Lower lobe of right lung (tissue), 2 donors: ENCODE data around the gene AKT2. TPM values are rescaled to one million over a fixed set of nuclear protein-coding genes. Genes with fewer than 3 reads are reported as not detected.

Source experiments
- ATAC-seq, 2 donors: fragments of 200-7000 bp; cut with Tn5 transposase; one replicate each; pipeline ENCODE4 v1.9.1; 2020 to 2022; ENCODE audit warnings: mild to moderate bottlenecking in 2 of 2, moderate library complexity in 2 of 2
- DNase-seq: peaks from one replicate; pipeline ENCODE4 v3.0.0-alpha.2; 2020
- H3K27ac ChIP-seq: fragments of 200-600 bp; one replicate; pipeline ENCODE4 v1.8.0; 2022
- H3K27me3 ChIP-seq: fragments of 200-600 bp; one replicate; pipeline ENCODE4 v1.8.0; 2022; ENCODE audit warnings: low read depth
- H3K36me3 ChIP-seq: fragments of 200-600 bp; one replicate; pipeline ENCODE4 v1.8.0; 2022; ENCODE audit warnings: mild to moderate bottlenecking
- H3K4me1 ChIP-seq: fragments of 200-600 bp; one replicate; pipeline ENCODE4 v1.8.0; 2022
- H3K4me3 ChIP-seq: fragments of 200-600 bp; one replicate; pipeline ENCODE4 v1.8.0; 2022; ENCODE audit warnings: mild to moderate bottlenecking
- H3K9me3 ChIP-seq: fragments of 200-600 bp; one replicate; pipeline ENCODE4 v1.8.0; 2022
- intact Hi-C: fragments of 100-400 bp; cut with DNase I; formaldehyde crosslinking; loops from one replicate; pipeline ENCODE4 v1.11.0; 2022
- total RNA-seq: library from RNA; stranded (reverse); fragmentation: NEBNext Ultra II Directional; extraction: Animal tissue kit (Norgen Biotek cat#: 25700); gene quantifications from one replicate; pipeline ENCODE4 v1.2.1, GENCODE V29; 2021
- TF ChIP-seq, protein P1 (sequence below): fragments of 200-600 bp; IDR thresholded peaks from one replicate; pipeline ENCODE4 v1.8.0; 2022; ENCODE audit warnings: antibody characterized with exemption, mild to moderate bottlenecking
- donor health status: DM: no; HTN: yes; CAD: no; lungs with severe emphysema.

AKT2 gene
- total RNA-seq, 1 donor from 2014 or later = 102 TPM

DNA sequence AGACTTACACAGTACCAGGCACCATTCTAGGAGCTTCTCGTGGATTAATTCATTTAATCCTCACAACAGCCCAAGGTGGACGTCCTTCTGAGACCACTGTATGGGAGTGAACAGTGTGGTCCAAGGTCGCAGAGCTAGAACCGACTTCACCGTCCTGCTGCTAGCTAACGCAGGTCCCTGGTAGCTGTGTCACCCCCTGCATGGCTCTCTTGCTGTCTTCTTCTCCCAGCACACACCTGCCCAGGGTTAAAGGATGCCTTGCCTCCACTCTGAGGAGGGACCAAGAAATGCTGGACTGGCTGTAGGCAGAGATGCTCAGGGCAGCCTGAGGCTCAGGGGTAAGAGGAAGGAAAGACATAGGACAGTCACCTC, 3.0 kb downstream of the AKT2 start:
- no peak overlapping the region for H3K4me3 ChIP-seq
- TF ChIP-seq, protein P1, sequence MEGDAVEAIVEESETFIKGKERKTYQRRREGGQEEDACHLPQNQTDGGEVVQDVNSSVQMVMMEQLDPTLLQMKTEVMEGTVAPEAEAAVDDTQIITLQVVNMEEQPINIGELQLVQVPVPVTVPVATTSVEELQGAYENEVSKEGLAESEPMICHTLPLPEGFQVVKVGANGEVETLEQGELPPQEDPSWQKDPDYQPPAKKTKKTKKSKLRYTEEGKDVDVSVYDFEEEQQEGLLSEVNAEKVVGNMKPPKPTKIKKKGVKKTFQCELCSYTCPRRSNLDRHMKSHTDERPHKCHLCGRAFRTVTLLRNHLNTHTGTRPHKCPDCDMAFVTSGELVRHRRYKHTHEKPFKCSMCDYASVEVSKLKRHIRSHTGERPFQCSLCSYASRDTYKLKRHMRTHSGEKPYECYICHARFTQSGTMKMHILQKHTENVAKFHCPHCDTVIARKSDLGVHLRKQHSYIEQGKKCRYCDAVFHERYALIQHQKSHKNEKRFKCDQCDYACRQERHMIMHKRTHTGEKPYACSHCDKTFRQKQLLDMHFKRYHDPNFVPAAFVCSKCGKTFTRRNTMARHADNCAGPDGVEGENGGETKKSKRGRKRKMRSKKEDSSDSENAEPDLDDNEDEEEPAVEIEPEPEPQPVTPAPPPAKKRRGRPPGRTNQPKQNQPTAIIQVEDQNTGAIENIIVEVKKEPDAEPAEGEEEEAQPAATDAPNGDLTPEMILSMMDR = no peak
- H3K4me1 ChIP-seq = peaks cover 74% of the 10 kb centered on the region
- no peaks in the 10 kb centered on the region for H3K27me3 ChIP-seq
- no peaks in the 10 kb centered on the region for H3K9me3 ChIP-seq
- DNase-seq (no peak), ATAC-seq (no peak)
- H3K27ac ChIP-seq = no peak overlapping the region
- peaks cover 5% of the 10 kb centered on the region for H3K36me3 ChIP-seq
- intact Hi-C loops = no loop called here

DNA sequence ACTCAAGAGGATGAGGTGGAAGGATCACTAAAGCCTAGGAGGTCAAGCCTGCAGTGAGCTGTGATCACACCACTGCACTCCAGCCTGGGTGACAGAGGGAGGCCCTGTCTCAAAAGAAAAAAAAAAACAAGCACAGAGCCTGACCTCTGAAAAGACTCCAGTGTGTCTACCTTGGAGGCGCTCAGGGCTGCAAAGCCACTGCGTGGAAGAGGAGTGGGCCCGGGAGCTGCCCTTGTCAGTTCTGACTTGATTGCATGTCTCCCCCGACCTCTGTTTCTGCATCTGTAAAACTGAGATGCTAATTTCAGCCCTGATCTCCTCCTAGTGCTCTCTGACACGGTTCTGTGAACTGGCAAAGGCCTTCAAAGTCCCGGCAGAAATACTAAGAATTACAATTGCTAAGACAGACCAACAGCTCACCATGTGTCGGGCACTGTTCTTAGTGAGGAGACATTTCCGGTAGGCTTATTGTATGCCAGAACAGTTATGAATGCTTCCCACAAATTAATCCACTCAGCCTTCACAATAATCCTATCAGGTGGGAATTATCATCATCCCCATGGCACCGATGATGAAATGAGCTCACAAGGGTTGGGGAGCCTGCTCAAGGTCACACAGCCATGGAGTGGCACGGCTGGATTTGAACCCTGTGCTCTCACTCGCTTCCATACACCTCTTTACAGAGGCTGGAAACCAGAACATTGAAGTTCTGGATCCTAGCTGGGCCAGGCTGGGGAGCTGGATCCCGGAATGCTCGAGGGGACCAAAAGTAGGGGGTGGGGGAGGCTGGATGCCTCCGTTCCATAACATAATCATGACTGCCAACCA, 3.5 kb downstream of the AKT2 start:
- Histone ChIP-seq H3K36me3 (peaks cover 5% of the 10 kb centered on the region), H3K4me1 (peaks cover 74% of the 10 kb centered on the region), H3K27ac (no peak overlapping the region), H3K4me3 (no peak overlapping the region), H3K27me3 (no peaks in the 10 kb centered on the region), H3K9me3 (no peaks in the 10 kb centered on the region)
- TF ChIP-seq, protein P1 = no peak
- ATAC-seq (no peak), DNase-seq (peak; percentile 18)
- intact Hi-C loops = no loop called here

DNA sequence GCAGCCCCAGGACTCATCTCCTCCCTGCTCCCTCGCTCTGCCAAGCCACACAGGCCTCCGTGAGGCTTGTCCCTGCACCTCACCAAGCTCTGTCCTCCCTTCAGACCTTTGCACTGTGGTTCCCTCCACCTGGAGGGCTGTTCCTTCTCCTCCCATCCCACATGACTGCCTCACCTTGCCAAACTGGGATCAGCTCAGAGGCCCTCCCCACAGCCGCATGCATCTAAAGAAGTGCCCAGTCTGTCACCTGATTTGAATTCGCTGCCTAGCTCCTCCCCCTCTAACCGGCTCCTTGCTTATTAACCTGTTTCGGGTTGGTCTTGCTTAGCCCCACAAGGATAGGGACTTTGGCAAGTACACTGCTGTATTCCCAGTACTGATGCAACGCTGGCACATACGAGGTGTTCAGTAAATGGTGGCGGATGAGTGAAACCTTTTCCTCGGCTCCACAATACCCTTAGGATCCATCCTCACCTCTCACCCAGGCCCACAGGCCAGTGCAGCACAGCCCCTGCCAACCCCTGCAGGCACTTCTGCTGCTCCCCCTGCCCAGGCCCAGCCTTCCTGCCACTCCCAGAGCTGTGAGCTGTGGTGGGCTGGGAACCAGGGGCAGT, 4.4 kb downstream of the AKT2 start:
- no peak overlapping the region for H3K4me3 ChIP-seq
- TF ChIP-seq, protein P1 = no peak
- H3K36me3 ChIP-seq = peaks cover 5% of the 10 kb centered on the region
- peaks cover 66% of the 10 kb centered on the region for H3K4me1 ChIP-seq
- intact Hi-C loops = no loop called here
- peak overlapping the region; percentile 49 for H3K27ac ChIP-seq
- no peaks in the 10 kb centered on the region for H3K27me3 ChIP-seq
- H3K9me3 ChIP-seq = no peaks in the 10 kb centered on the region
- DNase-seq = peak; percentile 28
- peak in 1 of 2 donors; percentile 2 for ATAC-seq

DNA sequence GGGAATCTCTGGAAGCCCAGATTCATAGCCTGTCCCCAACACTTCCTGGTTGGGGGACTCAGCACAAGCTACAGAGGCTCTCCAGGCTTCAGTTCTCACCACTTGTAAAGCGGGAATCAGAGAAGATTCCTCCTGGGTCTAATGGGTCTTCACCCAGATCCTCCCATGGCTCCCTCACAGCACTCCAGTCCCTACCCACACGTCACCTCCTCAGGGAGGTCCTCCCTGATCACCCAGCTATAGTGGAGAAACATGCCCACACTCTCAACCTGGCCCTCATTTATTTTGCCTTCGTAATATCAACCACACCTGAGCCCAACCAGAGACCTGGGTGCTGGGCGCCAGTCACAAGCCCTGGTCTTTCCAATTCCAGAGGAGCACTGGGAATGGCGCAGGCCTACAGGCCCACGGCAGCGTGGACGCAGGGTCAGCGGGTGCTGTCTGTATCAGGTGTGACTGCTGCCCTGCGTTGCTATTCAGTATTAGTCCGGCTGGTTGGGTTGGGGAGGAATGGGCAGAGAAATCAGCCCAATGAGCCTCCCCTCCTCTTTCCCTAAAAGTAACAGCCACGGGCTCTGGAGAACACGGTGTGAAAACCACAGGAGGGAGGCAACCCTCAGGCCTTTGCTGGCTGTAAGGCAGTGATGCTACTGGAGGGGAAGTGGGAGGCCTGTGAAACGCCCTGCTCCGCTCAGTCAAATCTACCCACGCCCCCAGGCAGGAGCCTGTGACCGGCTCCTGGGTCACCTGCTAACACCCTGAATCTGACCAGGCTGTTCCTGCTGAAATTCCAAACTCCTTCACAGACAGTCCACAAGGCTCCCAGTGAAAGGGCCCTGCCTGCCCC, 5.2 kb downstream of the AKT2 start:
- intact Hi-C loops = no loop called here
- DNase-seq = peak; percentile 44
- Histone ChIP-seq H3K9me3 (no peaks in the 10 kb centered on the region), H3K36me3 (peaks cover 5% of the 10 kb centered on the region), H3K4me3 (no peak overlapping the region), H3K27me3 (no peaks in the 10 kb centered on the region), H3K4me1 (peaks cover 70% of the 10 kb centered on the region), H3K27ac (peak overlapping the region; percentile 49)
- no peak for ATAC-seq
- TF ChIP-seq, protein P1 = no peak

DNA sequence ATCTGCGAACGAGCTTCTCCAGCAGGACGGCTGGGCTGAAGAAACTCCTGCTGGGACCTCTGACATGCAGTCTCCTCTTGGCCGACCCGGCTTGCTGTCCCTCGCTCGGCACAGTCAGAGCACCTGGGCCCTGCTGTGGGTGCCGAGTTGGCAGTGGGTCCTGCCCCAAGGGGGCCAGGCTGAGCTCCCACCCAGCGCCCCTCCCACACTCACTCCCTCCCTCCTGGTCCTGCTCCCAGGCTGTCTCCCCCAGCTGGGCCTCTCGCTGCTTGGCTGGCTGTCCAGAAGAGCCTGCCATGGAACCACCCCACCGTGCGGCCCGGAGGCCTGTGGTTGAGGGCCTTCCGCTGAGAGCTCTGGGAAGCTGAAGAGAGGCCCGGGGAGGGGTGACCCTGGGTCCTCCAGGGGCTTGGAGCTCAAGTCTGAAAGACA, 6.0 kb downstream of the AKT2 start:
- ATAC-seq = peak; percentile 16 to 44
- peak overlapping the region; percentile 11 for H3K4me3 ChIP-seq
- TF ChIP-seq, protein P1 = no peak

More for the DNA sequence above, 6.0 kb downstream of the AKT2 start:
- peak; percentile 49 for DNase-seq
- Histone ChIP-seq H3K36me3 (peaks cover 5% of the 10 kb centered on the region), H3K9me3 (no peaks in the 10 kb centered on the region), H3K27me3 (no peaks in the 10 kb centered on the region), H3K4me1 (peaks cover 75% of the 10 kb centered on the region), H3K27ac (peak overlapping the region; percentile 49)
- intact Hi-C loops = no loop called here
